Body of pancreas (tissue), 4 donors: ENCODE measurements around the gene NAA25. TPM values are rescaled to one million over a fixed set of nuclear protein-coding genes. Genes with fewer than 3 reads are reported as not detected.
"Not testable (repeated sequence)": the region's sequence is repeated elsewhere in the genome, so short reads cannot be mapped to it uniquely, and the experiment has no call there.

Experiments used
- ATAC-seq: fragments of 150-250 bp; one replicate; pipeline ENCODE4 v1.9.1; 2016
- DNase-seq, 4 donors: peaks; one replicate each; pipeline ENCODE4 v3.0.0-alpha.2; 2019
- H3K27ac ChIP-seq, 4 donors: fragments of 200-600 bp; sonication (generic); 1 replicate in 3 of 4; 2 replicates in 1 of 4; pipeline versions ENCODE4 v1.5.1 to v1.6.1; 2016 to 2019; ENCODE audit warnings: mild to moderate bottlenecking in 1 of 4, mixed read lengths in 1 of 4, moderate library complexity in 1 of 4
- H3K27me3 ChIP-seq, 2 donors: fragments of 200-600 bp; sonication (generic); one replicate each; pipeline ENCODE4 v1.6.0; 2016; ENCODE audit warnings: mild to moderate bottlenecking in 1 of 2
- H3K36me3 ChIP-seq, 2 donors: fragments of 200-600 bp; sonication (generic); replicated peaks in 1 of 2; 2 replicates each; pipeline ENCODE4 v1.5.1; 2016; ENCODE audit warnings: low read depth in 2 of 2; ENCODE audit not compliant: insufficient read depth in 1 of 2
- H3K4me1 ChIP-seq: fragments of 200-600 bp; sonication (generic); one replicate; pipeline ENCODE4 v1.6.0; 2016
- H3K4me3 ChIP-seq, 2 donors: fragments of 200-600 bp; sonication (generic); 1 replicate in 1 of 2; 2 replicates in 1 of 2; pipeline ENCODE4 v1.5.1; 2016 to 2019
- H3K9me3 ChIP-seq, 3 donors: fragments of 200-600 bp; sonication (generic); 1 replicate in 2 of 3; 2 replicates in 1 of 3; pipeline ENCODE4 v1.5.1; 2016
- POLR2A ChIP-seq, 3 donors: fragments of 450-650 bp; IDR thresholded peaks; one replicate each; pipeline ENCODE4 v1.6.1; 2016; ENCODE audit warnings: antibody characterized with exemption in 3 of 3, mild to moderate bottlenecking in 2 of 3
- WGBS, 2 donors: methylation state at CpG; one replicate each; pipeline ENCODE4 v1.1.5; 2017; 5-methylcytosine and 5-hydroxymethylcytosine counted together
- intact Hi-C: fragments of 100-400 bp; cut with DNase I; formaldehyde crosslinking; loops from one replicate; pipeline ENCODE4 v1.15.1; 2023
- total RNA-seq, 2 donors: library from RNA; depleted of rRNA; stranded (reverse); fragments of >200 nt; gene quantifications; one replicate each; pipeline ENCODE4 v1.1.0, GENCODE V29; 2016
- TF ChIP-seq, protein P1 (sequence below), 7 experiments: fragments of 450-650 bp in 4 of 7; fragments of 200-600 bp in 3 of 7; sonication (generic) in 3 of 7; IDR thresholded peaks; one replicate each; pipeline ENCODE4 v1.5.1; 2016 to 2019; ENCODE audit warnings: antibody characterized with exemption in 7 of 7

The NAA25 gene
- total RNA-seq, 2 donors from 2014 or later: 12.5 to 17.6 TPM

DNA sequence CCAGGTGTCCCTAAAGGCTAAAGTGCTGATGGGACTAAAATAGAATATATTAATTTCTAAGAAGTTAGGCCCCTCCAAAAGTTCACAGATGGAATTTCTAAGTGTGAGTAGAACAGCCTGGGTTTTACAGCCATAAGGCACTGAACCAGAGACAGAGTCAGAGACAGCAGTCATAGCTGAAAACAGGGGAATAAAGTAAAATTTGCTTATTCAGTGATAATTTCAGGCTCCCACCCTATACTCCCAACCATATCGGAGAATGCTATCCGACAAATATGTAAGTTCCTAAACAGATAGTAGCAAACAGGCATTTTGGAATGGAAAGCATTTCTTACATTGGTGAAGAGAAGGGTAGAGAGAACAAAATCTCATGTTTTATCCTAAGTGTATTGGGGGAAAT is 45.3 kb downstream of the NAA25 start:
- no peak for DNase-seq
- no peaks in the 10 kb centered on the region for H3K27me3 ChIP-seq
- H3K4me3 ChIP-seq: no peak overlapping the region
- H3K27ac ChIP-seq: no peak overlapping the region
- no peak for TF ChIP-seq POLR2A (IDR thresholded peaks at IDR 0.05)
- TF ChIP-seq, protein P1, sequence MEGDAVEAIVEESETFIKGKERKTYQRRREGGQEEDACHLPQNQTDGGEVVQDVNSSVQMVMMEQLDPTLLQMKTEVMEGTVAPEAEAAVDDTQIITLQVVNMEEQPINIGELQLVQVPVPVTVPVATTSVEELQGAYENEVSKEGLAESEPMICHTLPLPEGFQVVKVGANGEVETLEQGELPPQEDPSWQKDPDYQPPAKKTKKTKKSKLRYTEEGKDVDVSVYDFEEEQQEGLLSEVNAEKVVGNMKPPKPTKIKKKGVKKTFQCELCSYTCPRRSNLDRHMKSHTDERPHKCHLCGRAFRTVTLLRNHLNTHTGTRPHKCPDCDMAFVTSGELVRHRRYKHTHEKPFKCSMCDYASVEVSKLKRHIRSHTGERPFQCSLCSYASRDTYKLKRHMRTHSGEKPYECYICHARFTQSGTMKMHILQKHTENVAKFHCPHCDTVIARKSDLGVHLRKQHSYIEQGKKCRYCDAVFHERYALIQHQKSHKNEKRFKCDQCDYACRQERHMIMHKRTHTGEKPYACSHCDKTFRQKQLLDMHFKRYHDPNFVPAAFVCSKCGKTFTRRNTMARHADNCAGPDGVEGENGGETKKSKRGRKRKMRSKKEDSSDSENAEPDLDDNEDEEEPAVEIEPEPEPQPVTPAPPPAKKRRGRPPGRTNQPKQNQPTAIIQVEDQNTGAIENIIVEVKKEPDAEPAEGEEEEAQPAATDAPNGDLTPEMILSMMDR (IDR thresholded peaks at IDR 0.05): no peak
- H3K9me3 ChIP-seq: no peaks in the 10 kb centered on the region
- ATAC-seq: no peak
- 95 to 100% methylated on average over 2 of the region's 2 CpGs for WGBS, 2 donors
- intact Hi-C loops: no loop called here
- H3K4me1 ChIP-seq: no peaks in the 10 kb centered on the region
- H3K36me3 ChIP-seq: peaks cover 15 to 25% of the 10 kb centered on the region in 2 donors

DNA sequence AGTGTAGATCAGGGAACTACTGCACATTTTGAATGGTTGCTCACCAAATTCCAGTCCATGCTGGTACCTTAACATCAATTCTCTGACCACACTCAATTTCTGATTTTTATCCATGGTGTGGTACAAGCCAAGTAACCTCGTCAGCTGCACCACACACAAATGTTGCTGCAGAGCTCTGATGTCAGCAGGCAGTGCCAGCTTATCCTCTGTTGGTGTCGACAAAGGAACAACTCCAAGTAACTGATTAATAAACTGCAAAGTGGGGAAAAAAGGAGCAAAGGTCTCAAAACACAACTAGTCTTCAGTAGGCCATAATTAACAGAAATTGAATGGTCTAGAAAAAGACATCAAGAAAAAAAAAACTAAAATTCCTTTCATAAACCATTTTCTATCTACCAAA is 47.4 kb downstream of the NAA25 start:
- intact Hi-C loops: no loop called here
- ATAC-seq (no peak), DNase-seq (no peak)
- Histone ChIP-seq H3K27me3 (no peaks in the 10 kb centered on the region), H3K4me1 (no peaks in the 10 kb centered on the region), H3K9me3 (no peaks in the 10 kb centered on the region), H3K4me3 (no peak overlapping the region), H3K27ac (no peak overlapping the region), H3K36me3 (peaks cover 11 to 18% of the 10 kb centered on the region in 2 donors)
- TF ChIP-seq, protein P1 (IDR thresholded peaks at IDR 0.05): no peak
- TF ChIP-seq POLR2A (IDR thresholded peaks at IDR 0.05): no peak
- 40 to 69% methylated on average over 2 of the region's 2 CpGs for WGBS, 2 donors

DNA sequence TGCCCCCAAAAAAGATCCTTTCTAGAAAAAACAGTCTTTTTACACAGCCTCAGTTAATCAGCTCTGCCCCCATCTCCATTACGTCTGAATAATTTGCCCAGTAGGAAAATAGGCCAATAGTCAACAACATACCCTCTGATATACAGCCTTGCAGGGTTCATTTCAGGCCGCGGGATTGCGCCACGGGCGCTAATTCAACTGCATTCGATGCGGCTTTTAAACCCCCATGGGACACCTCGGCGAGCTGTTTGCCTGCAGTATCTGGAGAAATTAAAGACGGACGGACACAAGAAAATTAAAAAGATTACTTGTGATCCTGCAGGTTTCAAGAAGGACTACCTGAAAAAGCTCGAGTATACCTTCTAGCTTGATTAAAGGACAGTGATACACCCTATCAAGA is 59.2 kb downstream of the NAA25 start:
- 92 to 95% methylated on average over 13 of the region's 13 CpGs for WGBS, 2 donors
- no peak for TF ChIP-seq POLR2A (IDR thresholded peaks at IDR 0.05)
- TF ChIP-seq, protein P1 (IDR thresholded peaks at IDR 0.05): no peak
- ATAC-seq (no peak), DNase-seq (no peak)
- Histone ChIP-seq H3K9me3 (no peaks in the 10 kb centered on the region), H3K36me3 (peaks cover 13 to 35% of the 10 kb centered on the region in 2 donors), H3K4me3 (no peak overlapping the region), H3K27ac (no peak overlapping the region), H3K27me3 (no peaks in the 10 kb centered on the region), H3K4me1 (no peaks in the 10 kb centered on the region)
- intact Hi-C loops: no loop called here

DNA sequence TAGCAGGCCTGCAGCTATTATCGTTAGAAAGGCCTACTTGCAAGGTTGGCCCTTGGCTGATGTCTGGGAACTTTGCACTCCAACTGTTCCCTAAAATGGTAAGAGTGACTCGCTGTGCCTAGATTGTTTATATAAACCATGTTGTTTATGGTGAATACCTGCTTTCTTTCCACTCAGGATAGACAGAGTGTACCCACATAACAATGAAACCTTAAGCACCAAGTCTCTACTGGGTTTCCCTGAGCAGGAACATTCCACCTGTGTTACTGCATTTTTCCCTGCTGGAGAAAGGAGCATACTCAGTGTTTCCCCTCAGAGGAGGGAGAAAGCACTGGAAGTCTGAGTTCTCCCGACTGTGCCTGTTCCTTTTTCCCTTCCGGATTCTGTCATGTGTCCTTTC is 62.6 kb downstream of the NAA25 start:
- Histone ChIP-seq H3K4me1 (no peaks in the 10 kb centered on the region), H3K27ac (no peak overlapping the region), H3K9me3 (no peaks in the 10 kb centered on the region), H3K4me3 (no peak overlapping the region), H3K36me3 (peaks cover 13 to 37% of the 10 kb centered on the region in 2 donors), H3K27me3 (no peaks in the 10 kb centered on the region)
- ATAC-seq (no peak), DNase-seq (no peak)
- TF ChIP-seq, protein P1 (IDR thresholded peaks at IDR 0.05): no peak
- TF ChIP-seq POLR2A (IDR thresholded peaks at IDR 0.05): no peak
- 85 to 89% methylated on average over 4 of the region's 4 CpGs for WGBS, 2 donors
- intact Hi-C loops: no loop called here

DNA sequence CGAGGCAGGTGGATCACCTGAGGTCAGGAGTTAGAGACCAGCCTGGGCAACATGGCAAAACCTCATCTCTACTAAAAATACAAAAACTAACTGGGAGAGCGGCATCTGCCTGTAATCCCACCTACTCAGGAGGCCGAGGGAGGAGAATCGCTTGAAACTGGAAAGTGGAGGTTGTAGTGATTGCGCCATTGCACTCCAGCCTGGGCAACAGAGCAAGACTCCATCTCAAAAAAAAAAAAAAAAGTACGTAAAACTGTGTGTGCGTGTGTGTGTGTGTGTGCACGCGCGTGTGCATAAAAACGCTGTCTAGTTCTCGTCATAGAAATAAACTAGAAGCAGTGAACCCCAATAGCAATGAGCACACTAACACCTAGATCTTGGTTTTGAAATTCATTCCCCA is 72.0 kb downstream of the NAA25 start:
- DNase-seq, H3K4me3 ChIP-seq, H3K4me1 ChIP-seq, H3K27ac ChIP-seq, intact Hi-C loops, H3K9me3 ChIP-seq, ATAC-seq, H3K27me3 ChIP-seq: not testable (repeated sequence)
- peaks cover 4 to 40% of the 10 kb centered on the region in 2 donors for H3K36me3 ChIP-seq
- 93 to 94% methylated on average over 12 of the region's 12 CpGs for WGBS, 2 donors
